NCI-H748 (cell line): ENCODE data around the gene TNS1.

Experiments
- DNase-seq: peaks from one replicate; lab custom pipeline; 2025; ENCODE audit not compliant: unreplicated experiment; lab: John Stamatoyannopoulos, UW

The TNS1 gene

GRCh38 chr2:217947383-217948350 is 55.1 kb downstream of the TNS1 start:
- DNase-seq, result no peak

- no peak for DNase-seq
These were observed 56.7 kb downstream of the TNS1 start for GRCh38 chr2:217946051-217946450.

GRCh38 chr2:217945530-217945929 is 57.3 kb downstream of the TNS1 start:
- DNase-seq, result no peak

GRCh38 chr2:217944923-217945322 is 57.9 kb downstream of the TNS1 start:
- no peak for DNase-seq

GRCh38 chr2:217944366-217944765 is 58.4 kb downstream of the TNS1 start:
- DNase-seq, result no peak

GRCh38 chr2:217943446-217944321 is 59.1 kb downstream of the TNS1 start:
- peak; percentile 12 for DNase-seq

- no peak for DNase-seq
These were observed 60.0 kb downstream of the TNS1 start for GRCh38 chr2:217942731-217943335.

- DNase-seq, result peak; percentile 10
These were observed 60.7 kb downstream of the TNS1 start for GRCh38 chr2:217941886-217942728.

GRCh38 chr2:217941339-217941738 is 61.5 kb downstream of the TNS1 start:
- no peak for DNase-seq

- no peak for DNase-seq
These were observed 62.3 kb downstream of the TNS1 start for GRCh38 chr2:217940261-217941220.

- no peak for DNase-seq
These were observed 63.1 kb downstream of the TNS1 start for GRCh38 chr2:217939629-217940245.

- no peak for DNase-seq
These were observed 63.6 kb downstream of the TNS1 start for GRCh38 chr2:217939220-217939619.

- no peak for DNase-seq
These were observed 64.8 kb downstream of the TNS1 start for GRCh38 chr2:217938036-217938435.

- no peak for DNase-seq
These were observed 65.3 kb downstream of the TNS1 start for GRCh38 chr2:217937446-217937845.

- DNase-seq, result no peak
These were observed 65.8 kb downstream of the TNS1 start for GRCh38 chr2:217936952-217937351.

- no peak for DNase-seq
These were observed 66.7 kb downstream of the TNS1 start for GRCh38 chr2:217935901-217936684.

- no peak for DNase-seq
These were observed 67.4 kb downstream of the TNS1 start for GRCh38 chr2:217935235-217935879.
